ENCODE data around the gene PRM2. TPM values are rescaled to one million over a fixed set of nuclear protein-coding genes. Genes with fewer than 3 reads are reported as not detected.

Gene PRM2
- total and polyA plus RNA-seq, 5 donors, result not detected

DNA sequence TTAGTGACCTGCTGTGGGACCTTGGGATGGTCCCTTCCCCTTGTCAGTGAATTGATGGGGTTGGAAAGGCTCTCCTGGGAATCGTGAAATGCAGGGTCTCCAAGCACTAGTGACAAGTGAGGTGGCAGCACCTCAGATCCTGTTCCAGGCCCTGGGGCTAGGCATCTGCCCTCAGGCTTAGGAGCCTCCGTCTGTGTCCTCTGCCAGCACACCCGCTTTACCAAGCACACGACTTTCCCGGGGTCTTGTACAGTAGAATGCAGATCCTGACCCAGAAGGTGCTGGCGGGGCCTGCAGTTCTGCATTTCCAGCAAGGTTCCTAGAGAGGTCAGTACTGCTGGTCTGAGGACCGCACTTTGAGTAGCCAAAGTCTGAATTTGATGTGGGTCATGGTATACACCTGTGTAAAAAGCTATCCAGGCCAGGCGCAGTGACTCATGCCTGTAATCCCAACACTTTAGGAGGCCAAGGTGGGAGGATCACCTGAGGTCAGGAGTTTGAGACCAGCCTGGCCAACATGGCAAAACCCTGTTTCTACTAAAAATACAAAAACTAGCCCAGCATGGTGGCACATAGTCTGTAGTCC lies 38.1 kb upstream of the PRM2 start:
- WGBS, result 92% methylated on average over 8 of the region's 8 CpGs
- intact Hi-C loops (cut with DNase I), result no loop called here
- no peaks in the 10 kb centered on the region for H3K27me3 ChIP-seq (ENCODE audit: control insufficient read depth, insufficient read depth)
- H3K27ac ChIP-seq (ENCODE audit: low read length), result no peak overlapping the region
- ATAC-seq, result no peak
- no peak overlapping the region for H3K4me3 ChIP-seq (ENCODE audit: low read length)
- no peak for DNase-seq
- H3K9me3 ChIP-seq (ENCODE audit: control insufficient read depth, low read length), result no peaks in the 10 kb centered on the region
- H3K4me1 ChIP-seq (ENCODE audit: control insufficient read depth, insufficient read depth, low read length), result no peaks in the 10 kb centered on the region

DNA sequence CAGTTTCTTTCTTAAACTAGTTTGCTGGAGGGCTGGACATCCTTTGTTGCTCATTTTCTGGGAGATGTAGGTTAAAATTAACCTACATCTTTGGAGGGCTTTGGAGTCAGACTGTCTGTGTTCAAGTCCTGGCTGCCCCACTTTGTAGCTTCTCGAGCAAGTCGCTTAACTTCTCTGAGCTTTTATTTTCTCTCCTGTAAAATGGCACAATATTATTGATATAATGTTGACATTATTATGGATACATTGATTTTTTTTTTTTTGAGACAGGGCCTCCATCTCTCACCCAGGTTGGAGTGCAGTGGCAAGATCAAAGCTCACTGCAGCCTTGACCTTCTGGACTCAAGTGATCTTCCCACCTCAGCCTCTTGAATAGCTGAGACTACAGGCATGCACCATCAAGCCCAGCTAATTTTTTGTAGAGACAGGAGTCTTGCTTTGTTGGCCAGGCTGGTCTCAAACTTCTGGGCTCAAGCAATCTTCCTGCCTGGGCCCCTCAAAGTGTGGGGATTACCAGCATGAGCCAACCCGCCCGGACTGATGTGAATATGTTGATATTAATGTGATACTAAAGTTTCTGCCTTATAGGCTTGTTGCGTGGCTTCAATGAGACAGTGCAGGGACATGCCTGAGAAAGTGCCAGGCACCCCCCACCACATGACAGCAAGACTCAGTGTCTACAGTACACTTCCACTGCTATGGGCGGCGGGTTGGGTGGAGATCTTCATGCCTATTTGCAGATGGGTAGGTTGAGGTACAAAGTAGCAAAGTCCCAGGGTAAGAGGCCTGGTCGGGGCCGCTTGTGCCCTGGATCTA lies 37.4 kb upstream of the PRM2 start:
- H3K27me3 ChIP-seq (ENCODE audit: control insufficient read depth, insufficient read depth), result no peaks in the 10 kb centered on the region
- H3K27ac ChIP-seq (ENCODE audit: low read length), result no peak overlapping the region
- no peak overlapping the region for H3K4me3 ChIP-seq (ENCODE audit: low read length)
- 96% methylated on average over 9 of the region's 9 CpGs for WGBS
- H3K9me3 ChIP-seq (ENCODE audit: control insufficient read depth, low read length), result no peaks in the 10 kb centered on the region
- intact Hi-C loops (cut with DNase I), result no loop called here
- ATAC-seq (no peak), DNase-seq (no peak)
- no peaks in the 10 kb centered on the region for H3K4me1 ChIP-seq (ENCODE audit: control insufficient read depth, insufficient read depth, low read length)

DNA sequence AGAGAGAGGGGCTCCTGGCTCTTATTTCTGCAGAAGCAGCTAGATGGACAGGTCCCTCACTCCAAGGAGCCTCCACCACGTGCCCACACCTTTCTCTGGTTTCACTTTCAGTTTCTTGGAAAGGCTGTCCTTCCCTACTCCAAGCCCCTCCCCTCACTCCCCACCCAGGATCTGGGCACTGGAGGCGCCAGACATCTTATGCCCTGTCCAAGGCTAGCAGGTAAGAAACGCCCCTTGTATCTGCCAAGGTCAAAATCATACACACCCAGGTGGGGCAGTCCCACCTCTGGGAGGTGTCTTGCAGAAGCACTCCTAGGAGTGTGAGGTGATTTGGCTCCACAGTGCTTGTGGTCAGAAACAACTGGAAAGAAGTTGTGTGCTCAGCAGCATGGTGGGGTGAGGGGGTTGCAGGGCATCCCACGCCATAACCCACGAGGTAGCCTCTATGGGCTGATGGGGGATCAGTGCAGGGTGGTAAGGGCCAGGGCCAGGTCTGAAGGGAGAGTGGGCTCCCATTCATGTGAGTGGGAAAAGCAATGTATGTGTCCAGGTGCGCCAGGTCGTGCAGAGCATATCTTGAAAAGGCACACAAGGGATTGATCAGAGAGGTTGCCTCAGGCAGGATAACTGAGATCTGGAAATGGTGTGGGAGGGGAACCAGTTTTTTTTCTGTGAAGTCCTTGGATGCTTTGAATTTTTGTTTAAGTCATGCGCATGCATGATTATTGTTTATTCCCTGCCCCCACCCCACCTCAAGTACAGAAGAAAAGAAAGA lies 36.6 kb upstream of the PRM2 start:
- Histone ChIP-seq H3K27me3 (ENCODE audit: control insufficient read depth, insufficient read depth) (no peaks in the 10 kb centered on the region), H3K27ac (ENCODE audit: low read length) (no peak overlapping the region), H3K4me3 (ENCODE audit: low read length) (no peak overlapping the region), H3K9me3 (ENCODE audit: control insufficient read depth, low read length) (no peaks in the 10 kb centered on the region), H3K4me1 (ENCODE audit: control insufficient read depth, insufficient read depth, low read length) (no peaks in the 10 kb centered on the region)
- peak in 1 of 2 donors; percentile 22 for ATAC-seq
- intact Hi-C loops (cut with DNase I), result no loop called here
- WGBS, result 70% methylated on average over 8 of the region's 8 CpGs
- DNase-seq, result peak in 1 of 3 donors; percentile 46

DNA sequence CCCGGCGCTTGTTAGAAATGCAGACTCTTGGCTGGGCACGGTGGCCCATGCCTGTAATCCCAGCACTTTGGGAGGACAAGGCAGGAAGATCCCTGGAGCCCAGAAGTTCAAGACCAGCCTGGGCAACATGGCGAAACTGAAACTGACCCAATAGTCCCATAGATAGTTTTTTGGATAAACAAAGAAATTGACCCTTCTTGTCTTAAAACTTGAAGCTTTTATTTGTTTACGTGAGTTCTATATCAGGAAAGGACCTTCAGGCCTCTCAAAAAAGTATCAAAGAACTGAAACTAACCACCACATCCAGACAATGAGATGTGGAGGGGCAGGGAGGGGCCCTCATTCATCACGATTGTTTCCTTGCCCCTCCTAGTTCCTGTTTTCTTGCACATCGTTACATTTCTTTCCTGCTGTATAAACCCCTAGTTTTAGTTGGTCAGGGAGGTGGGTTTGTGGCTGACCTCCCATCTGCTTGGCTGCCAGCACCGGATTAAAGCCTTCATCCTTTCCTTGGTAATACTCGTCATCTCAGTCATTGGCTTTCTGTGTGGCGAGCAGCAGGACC lies 34.8 kb upstream of the PRM2 start:
- Histone ChIP-seq H3K27ac (ENCODE audit: low read length) (peak overlapping the region; percentile 48), H3K9me3 (ENCODE audit: control insufficient read depth, low read length) (no peaks in the 10 kb centered on the region)
- intact Hi-C loops (cut with DNase I), result no loop called here

DNA sequence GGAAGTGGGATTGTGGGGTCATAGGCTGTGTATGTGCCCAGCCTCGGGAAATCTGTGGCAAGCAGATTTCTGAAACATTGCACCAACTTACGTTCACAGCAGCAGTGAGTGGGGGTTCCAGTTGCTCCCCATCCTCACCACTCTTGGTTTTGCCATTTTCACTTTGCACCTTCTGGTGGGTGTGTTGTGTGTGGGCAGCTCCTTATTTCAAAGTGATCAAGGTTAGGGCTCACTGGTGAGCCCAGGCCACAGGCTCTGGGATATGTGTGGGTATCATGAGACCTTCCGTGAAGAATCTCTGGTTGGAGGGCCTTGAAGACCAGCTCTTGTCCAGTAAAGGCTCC lies 34.3 kb upstream of the PRM2 start:
- Histone ChIP-seq H3K4me1 (ENCODE audit: control insufficient read depth, insufficient read depth, low read length) (no peaks in the 10 kb centered on the region), H3K27me3 (ENCODE audit: control insufficient read depth, insufficient read depth) (no peaks in the 10 kb centered on the region), H3K9me3 (ENCODE audit: control insufficient read depth, low read length) (no peaks in the 10 kb centered on the region), H3K27ac (ENCODE audit: low read length) (no peak overlapping the region), H3K4me3 (ENCODE audit: low read length) (no peak overlapping the region)
- DNase-seq (no peak), ATAC-seq (no peak)
- WGBS, result 94% methylated on average over 3 of the region's 3 CpGs
- intact Hi-C loops (cut with DNase I), result no loop called here

More for the DNA sequence above, 34.8 kb upstream of the PRM2 start:
- Histone ChIP-seq H3K27me3 (ENCODE audit: control insufficient read depth, insufficient read depth) (no peaks in the 10 kb centered on the region), H3K4me1 (ENCODE audit: control insufficient read depth, insufficient read depth, low read length) (no peaks in the 10 kb centered on the region), H3K4me3 (ENCODE audit: low read length) (no peak overlapping the region)
- no peak for ATAC-seq
- 66% methylated on average over 10 of the region's 10 CpGs for WGBS
- DNase-seq, result peak in 1 of 3 donors; percentile 49

DNA sequence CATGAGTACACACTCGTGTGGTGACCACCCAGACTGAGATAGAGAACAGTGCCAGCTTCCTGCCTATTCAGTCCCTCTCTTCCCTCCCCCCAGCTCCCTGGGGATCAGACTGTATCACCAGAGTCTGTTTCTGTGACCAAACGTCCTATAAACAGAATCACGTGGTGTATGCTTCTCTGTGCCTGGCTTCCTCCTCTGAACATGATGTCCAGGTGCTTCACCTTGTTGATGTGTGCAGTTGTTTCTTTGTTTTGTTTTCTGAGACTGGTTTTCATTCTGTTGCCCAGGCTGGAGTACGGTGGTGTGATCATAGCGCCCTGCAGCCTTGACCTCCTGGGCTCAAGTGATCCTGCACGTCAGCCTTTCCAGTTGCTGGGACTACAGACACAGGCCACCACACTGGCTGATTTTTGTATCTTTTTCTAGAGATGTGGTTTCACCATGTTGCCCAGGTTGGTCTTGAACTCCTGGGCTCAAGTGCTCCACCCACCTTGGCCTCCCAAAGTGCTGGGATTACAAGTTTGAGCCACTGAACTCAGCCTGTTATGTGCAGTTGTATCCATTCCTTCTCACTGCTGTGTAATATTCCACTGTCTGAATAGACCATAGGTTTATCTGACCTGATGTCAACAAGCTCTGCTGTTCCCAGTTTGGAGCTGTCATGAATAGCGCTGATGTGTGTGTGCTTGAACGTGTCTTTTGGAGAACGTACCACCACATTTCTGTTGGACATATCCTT lies 33.8 kb upstream of the PRM2 start:
- H3K9me3 ChIP-seq (ENCODE audit: control insufficient read depth, low read length), result no peaks in the 10 kb centered on the region
- WGBS, result 61% methylated on average over 9 of the region's 9 CpGs
- DNase-seq, result no peak
- no peak overlapping the region for H3K27ac ChIP-seq (ENCODE audit: low read length)
- no peaks in the 10 kb centered on the region for H3K4me1 ChIP-seq (ENCODE audit: control insufficient read depth, insufficient read depth, low read length)
- intact Hi-C loops (cut with DNase I), result no loop called here
- no peak overlapping the region for H3K4me3 ChIP-seq (ENCODE audit: low read length)
- no peak for ATAC-seq
- H3K27me3 ChIP-seq (ENCODE audit: control insufficient read depth, insufficient read depth), result no peaks in the 10 kb centered on the region

DNA sequence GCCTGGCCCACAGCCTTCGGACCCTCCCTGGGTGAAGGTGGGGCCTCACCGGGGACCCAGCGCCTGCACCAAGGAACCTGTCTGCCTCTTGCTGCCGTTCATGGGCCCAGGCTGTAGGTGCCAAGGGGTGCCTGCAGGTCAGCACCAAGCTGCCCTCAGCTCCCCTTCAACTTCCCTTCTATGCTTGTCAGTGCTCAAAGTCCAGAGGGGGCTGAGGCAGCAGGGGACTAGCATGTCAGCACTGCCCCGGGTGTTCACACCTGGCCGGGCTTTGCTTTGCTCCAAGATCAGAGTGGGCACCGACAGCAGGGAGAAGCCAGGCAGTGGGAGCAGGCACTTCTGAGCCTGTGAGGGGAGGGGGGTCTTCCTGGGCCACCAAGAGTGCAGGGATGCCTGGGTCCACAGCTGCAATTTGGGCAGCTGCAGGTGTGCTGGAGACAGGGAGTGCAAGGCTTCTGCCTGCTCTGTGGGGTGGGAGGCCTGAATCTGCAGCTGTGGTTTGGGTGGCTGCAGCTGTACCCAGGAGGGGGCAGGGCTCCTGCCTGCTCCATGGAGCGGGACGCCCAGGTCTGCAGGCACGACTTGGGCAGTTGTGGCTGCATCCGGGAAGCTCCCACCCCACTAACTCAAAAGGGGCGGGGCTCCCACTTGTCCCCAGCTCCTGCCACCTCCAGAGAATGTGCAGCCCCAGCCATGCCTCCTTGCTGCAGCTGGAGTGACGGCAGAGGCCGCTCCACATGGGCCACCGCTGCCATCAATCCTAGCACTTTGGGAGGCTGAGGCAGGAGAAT lies 32.4 kb upstream of the PRM2 start:
- H3K4me1 ChIP-seq (ENCODE audit: control insufficient read depth, insufficient read depth, low read length), result no peaks in the 10 kb centered on the region
- peak in 1 of 2 donors; percentile 10 for ATAC-seq
- intact Hi-C loops (cut with DNase I), result no loop called here

DNA sequence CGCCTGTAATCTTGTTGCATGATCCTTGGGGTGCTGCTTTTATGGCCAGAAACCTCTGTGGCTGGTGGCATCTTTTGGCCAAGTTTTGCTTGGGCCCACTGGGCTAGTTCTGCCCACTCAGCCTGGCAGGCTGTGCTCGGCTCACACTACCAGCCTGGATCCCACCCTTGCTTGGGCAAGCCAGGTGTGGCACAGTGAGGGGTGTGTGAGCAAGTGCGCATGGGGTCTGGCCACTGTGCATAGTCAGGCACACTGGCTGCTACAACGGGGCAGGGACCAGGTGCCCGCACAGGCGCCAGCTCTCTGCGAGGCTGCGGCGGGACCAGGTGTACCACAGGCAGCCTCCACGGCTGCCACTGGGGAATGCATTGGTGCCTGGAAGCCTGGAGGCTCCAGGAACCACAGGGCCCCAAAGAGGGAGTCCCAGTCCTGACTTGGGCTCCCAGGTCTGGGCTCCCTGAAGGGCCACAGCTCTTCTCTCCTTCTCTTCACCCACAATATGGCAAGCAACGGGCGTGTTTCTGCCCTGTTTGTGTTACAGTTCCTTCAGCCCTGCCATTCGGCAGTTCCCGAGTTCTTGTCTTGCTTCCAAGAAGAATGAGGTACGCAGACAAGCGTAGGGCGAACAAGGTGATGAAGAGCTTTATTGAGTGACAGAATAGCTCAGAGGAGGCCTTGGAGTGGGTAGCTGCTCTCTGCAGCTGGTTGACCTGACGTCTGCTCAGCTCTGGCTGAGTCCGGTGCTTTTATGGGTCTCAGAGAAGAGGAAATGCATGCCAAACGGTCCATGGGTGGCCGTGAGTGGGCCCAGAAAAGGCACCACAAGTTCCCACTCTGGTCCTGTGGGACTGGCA lies 31.6 kb upstream of the PRM2 start:
- H3K4me3 ChIP-seq (ENCODE audit: low read length), result no peak overlapping the region
- intact Hi-C loops (cut with DNase I), result no loop called here
- ATAC-seq, result no peak
- no peak for DNase-seq
- H3K9me3 ChIP-seq (ENCODE audit: control insufficient read depth, low read length), result no peaks in the 10 kb centered on the region
- no peaks in the 10 kb centered on the region for H3K27me3 ChIP-seq (ENCODE audit: control insufficient read depth, insufficient read depth)
- 90% methylated on average over 21 of the region's 21 CpGs for WGBS
- H3K27ac ChIP-seq (ENCODE audit: low read length), result no peak overlapping the region
- H3K4me1 ChIP-seq (ENCODE audit: control insufficient read depth, insufficient read depth, low read length), result no peaks in the 10 kb centered on the region

More for the DNA sequence above, 32.4 kb upstream of the PRM2 start:
- Histone ChIP-seq H3K4me3 (ENCODE audit: low read length) (no peak overlapping the region), H3K27ac (ENCODE audit: low read length) (no peak overlapping the region), H3K9me3 (ENCODE audit: control insufficient read depth, low read length) (no peaks in the 10 kb centered on the region), H3K27me3 (ENCODE audit: control insufficient read depth, insufficient read depth) (no peaks in the 10 kb centered on the region)
- 67% methylated on average over 15 of the region's 15 CpGs for WGBS
- no peak for DNase-seq

DNA sequence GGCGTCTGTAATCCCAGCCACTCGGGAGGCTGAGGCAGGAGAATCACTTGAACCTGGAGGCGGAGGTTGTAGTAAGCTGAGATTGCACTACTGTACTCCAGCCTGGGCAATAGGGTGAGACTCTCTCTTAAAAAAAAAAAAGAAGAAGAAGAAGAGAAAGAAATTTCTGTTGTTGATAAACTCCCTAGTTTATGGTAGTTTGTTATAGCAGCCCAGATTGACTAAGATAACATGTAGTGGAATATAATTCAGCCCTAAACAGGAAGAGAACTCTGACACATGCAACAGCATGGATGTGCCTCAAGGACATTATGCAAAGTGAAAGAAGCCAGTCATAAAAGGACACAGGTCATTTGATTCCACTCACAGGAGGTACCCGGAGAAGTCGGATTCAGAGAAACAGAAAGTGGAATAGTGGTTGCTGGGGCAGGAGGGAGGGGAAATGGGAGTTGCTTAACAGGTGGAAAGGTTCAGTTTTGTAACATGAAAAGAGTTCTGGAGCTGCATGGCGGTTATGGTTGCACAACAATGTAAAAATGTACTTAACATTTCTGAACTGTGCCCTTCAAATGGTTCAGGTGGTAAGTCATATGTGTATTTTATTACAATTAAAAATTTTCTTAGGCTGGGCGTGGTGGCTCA lies 30.8 kb upstream of the PRM2 start:
- intact Hi-C loops (cut with DNase I), result no loop called here
- H3K4me3 ChIP-seq (ENCODE audit: low read length), result no peak overlapping the region
- H3K27me3 ChIP-seq (ENCODE audit: control insufficient read depth, insufficient read depth), result no peaks in the 10 kb centered on the region
- H3K4me1 ChIP-seq (ENCODE audit: control insufficient read depth, insufficient read depth, low read length), result no peaks in the 10 kb centered on the region
- DNase-seq, result no peak
- H3K9me3 ChIP-seq (ENCODE audit: control insufficient read depth, low read length), result no peaks in the 10 kb centered on the region
- 84% methylated on average over 7 of the region's 7 CpGs for WGBS
- H3K27ac ChIP-seq (ENCODE audit: low read length), result no peak overlapping the region
- no peak for ATAC-seq

All from right cardiac atrium (tissue), 5 donors.